Measurements from ENCODE around the gene ATXN1.

Gene ATXN1

DNA sequence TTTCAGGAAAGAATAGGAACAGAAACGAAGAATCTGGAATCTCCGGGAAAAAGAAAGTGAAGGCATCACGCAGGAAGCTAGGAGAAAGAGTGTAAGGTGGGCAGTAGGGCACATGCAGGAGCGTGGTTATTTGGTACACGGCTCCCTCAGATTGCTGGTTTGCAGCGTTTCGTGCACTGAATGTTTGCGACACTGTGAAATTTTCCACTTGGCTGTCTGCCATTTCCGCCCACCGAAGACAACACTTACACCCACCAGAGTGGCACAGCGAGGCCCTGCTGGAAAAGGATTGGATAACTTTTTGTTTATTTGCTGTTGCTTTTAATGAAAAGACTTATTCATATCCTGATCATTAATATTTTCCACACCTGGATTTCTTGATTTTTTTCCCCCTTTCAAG lies 274.6 kb downstream of the ATXN1 start:
- Histone ChIP-seq H3K79me2 (ENCODE audit: low read length) (no peaks in the 10 kb centered on the region), H3K4me2 (ENCODE audit: low read length) (no peak overlapping the region), H3K27ac (ENCODE audit: low read length) (no peak overlapping the region), H3K4me1 (ENCODE audit: low read length) (no peaks in the 10 kb centered on the region), H2AFZ (ENCODE audit: low read depth, low read length) (no peak overlapping the region), H3K36me3 (replicated peaks; ENCODE audit: low read depth, low read length) (no peaks in the 10 kb centered on the region), H4K20me1 (ENCODE audit: insufficient read depth, low read length) (no peaks in the 10 kb centered on the region), H3K4me3 (ENCODE audit: low read length) (no peak overlapping the region), H3K9me3 (ENCODE audit: insufficient read depth, low read length) (no peaks in the 10 kb centered on the region), H3K9ac (ENCODE audit: low read length) (no peak overlapping the region), H3K27me3 (ENCODE audit: low read depth, low read length) (peaks cover 36% of the 10 kb centered on the region)
- no peak for TF ChIP-seq EZH2phosphoT487 (IDR thresholded peaks at IDR 0.05; ENCODE audit: low read depth)
- TF ChIP-seq, protein P1, sequence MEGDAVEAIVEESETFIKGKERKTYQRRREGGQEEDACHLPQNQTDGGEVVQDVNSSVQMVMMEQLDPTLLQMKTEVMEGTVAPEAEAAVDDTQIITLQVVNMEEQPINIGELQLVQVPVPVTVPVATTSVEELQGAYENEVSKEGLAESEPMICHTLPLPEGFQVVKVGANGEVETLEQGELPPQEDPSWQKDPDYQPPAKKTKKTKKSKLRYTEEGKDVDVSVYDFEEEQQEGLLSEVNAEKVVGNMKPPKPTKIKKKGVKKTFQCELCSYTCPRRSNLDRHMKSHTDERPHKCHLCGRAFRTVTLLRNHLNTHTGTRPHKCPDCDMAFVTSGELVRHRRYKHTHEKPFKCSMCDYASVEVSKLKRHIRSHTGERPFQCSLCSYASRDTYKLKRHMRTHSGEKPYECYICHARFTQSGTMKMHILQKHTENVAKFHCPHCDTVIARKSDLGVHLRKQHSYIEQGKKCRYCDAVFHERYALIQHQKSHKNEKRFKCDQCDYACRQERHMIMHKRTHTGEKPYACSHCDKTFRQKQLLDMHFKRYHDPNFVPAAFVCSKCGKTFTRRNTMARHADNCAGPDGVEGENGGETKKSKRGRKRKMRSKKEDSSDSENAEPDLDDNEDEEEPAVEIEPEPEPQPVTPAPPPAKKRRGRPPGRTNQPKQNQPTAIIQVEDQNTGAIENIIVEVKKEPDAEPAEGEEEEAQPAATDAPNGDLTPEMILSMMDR (IDR thresholded peaks at IDR 0.05; ENCODE audit: low read depth, low read length), result no peak

DNA sequence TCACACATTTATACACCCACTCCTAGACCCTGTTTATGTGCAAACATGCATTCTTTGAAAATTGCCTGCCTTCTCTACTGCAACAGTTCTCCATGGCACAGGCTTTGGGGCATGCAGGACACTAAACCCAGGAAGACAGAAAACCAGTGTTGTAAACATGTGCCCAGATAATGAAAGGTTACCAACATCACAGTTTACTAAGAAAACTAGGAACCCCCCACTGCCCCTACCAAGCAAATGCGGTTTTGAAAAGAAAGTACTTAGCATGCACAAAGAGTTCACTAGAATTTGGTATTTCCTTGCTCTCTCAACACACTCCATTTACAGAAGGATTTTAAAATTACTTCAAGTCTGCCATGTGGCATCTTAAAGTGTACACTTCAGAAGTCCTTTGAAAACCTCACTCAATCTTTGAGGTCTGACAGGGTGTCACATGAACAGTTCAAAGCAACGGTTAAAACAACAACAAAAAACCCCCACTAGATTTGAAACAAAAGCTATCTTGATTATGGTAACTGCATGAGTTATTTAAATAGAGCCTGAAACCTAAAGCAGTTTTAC lies 277.9 kb downstream of the ATXN1 start:
- no peak for TF ChIP-seq EZH2phosphoT487 (IDR thresholded peaks at IDR 0.05; ENCODE audit: low read depth)
- TF ChIP-seq, protein P1 (IDR thresholded peaks at IDR 0.05; ENCODE audit: low read depth, low read length), result no peak
- no peak overlapping the region for H3K27ac ChIP-seq (ENCODE audit: low read length)
- H2AFZ ChIP-seq (ENCODE audit: low read depth, low read length), result no peak overlapping the region
- no peaks in the 10 kb centered on the region for H3K4me1 ChIP-seq (ENCODE audit: low read length)
- H3K4me2 ChIP-seq (ENCODE audit: low read length), result no peak overlapping the region
- H3K36me3 ChIP-seq (replicated peaks; ENCODE audit: low read depth, low read length), result no peaks in the 10 kb centered on the region
- peaks cover 35% of the 10 kb centered on the region for H3K27me3 ChIP-seq (ENCODE audit: low read depth, low read length)
- no peak overlapping the region for H3K9ac ChIP-seq (ENCODE audit: low read length)
- no peaks in the 10 kb centered on the region for H3K79me2 ChIP-seq (ENCODE audit: low read length)
- H4K20me1 ChIP-seq (ENCODE audit: insufficient read depth, low read length), result no peaks in the 10 kb centered on the region
- H3K4me3 ChIP-seq (ENCODE audit: low read length), result no peak overlapping the region
- H3K9me3 ChIP-seq (ENCODE audit: insufficient read depth, low read length), result no peaks in the 10 kb centered on the region

DNA sequence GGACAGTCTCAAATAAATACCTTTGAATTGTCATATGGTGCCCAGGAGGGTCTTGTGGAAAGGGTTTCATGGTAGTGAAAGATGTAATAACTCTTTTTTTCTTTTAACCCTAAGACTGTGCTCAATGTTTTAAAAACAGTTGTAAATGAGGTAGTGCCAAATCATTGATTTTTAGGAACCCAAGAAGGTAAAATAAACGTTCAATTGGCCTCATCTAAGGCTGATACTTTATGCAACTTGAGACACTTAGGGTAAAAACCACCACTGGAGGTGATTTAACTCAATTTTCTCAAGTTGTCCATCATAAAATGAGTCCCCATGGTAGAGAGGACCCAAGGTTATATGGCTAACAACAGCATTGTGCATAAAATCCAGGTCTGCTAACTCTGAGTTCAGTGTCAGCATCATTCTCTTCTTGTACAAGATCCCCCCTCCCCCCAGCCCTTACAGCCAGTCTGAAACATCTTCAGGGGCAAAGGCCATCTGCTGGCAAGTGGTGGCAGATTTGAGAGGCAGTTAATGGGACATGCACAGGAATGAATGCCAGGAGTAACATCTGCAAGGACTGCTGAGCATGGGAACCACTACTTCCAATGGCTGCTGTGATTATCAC lies 278.5 kb downstream of the ATXN1 start:
- Histone ChIP-seq H3K9ac (ENCODE audit: low read length) (no peak overlapping the region), H3K27me3 (ENCODE audit: low read depth, low read length) (peaks cover 37% of the 10 kb centered on the region), H3K4me3 (ENCODE audit: low read length) (no peak overlapping the region), H3K36me3 (replicated peaks; ENCODE audit: low read depth, low read length) (no peaks in the 10 kb centered on the region), H3K9me3 (ENCODE audit: insufficient read depth, low read length) (no peaks in the 10 kb centered on the region), H4K20me1 (ENCODE audit: insufficient read depth, low read length) (no peaks in the 10 kb centered on the region), H3K27ac (ENCODE audit: low read length) (no peak overlapping the region), H3K79me2 (ENCODE audit: low read length) (no peaks in the 10 kb centered on the region), H3K4me2 (ENCODE audit: low read length) (no peak overlapping the region), H2AFZ (ENCODE audit: low read depth, low read length) (no peak overlapping the region), H3K4me1 (ENCODE audit: low read length) (no peaks in the 10 kb centered on the region)
- no peak for TF ChIP-seq EZH2phosphoT487 (IDR thresholded peaks at IDR 0.05; ENCODE audit: low read depth)
- TF ChIP-seq, protein P1 (IDR thresholded peaks at IDR 0.05; ENCODE audit: low read depth, low read length), result no peak

DNA sequence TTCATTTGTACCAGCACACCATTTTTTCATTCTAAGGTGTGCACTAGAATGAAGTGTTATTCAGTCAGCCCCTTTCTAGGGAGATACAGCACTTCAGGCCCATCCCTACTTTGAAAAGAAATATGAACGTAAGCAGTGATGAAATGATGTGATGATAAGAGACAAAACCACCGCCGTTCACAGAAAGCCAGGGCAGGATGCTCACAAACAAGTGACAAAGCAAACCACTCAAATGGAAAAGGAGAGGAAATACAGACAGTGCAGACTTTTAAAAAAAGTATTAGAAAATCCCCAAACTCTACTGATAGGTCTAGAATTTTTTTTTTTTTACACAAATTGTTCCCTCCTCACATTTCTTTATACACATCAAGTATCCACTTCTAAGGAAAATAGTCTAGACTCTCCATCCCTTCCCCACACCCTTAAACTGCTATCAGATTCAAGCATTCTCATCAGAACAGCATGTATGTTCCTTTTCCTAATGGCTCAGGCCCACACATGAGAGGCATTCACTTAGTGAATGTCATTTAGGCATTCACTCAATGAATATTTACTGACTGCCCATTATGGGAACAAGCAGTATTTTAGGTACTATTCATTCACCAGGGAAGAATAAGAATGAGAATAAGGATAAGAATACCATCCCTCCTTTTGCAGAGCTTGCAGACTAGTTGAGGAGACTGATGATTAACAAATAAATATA lies 279.4 kb downstream of the ATXN1 start:
- no peak overlapping the region for H2AFZ ChIP-seq (ENCODE audit: low read depth, low read length)
- no peaks in the 10 kb centered on the region for H4K20me1 ChIP-seq (ENCODE audit: insufficient read depth, low read length)
- TF ChIP-seq, protein P1 (IDR thresholded peaks at IDR 0.05; ENCODE audit: low read depth, low read length), result no peak
- H3K4me2 ChIP-seq (ENCODE audit: low read length), result no peak overlapping the region
- H3K27me3 ChIP-seq (ENCODE audit: low read depth, low read length), result peaks cover 30% of the 10 kb centered on the region
- no peaks in the 10 kb centered on the region for H3K4me1 ChIP-seq (ENCODE audit: low read length)
- no peaks in the 10 kb centered on the region for H3K79me2 ChIP-seq (ENCODE audit: low read length)
- H3K9ac ChIP-seq (ENCODE audit: low read length), result no peak overlapping the region
- no peak overlapping the region for H3K27ac ChIP-seq (ENCODE audit: low read length)
- H3K9me3 ChIP-seq (ENCODE audit: insufficient read depth, low read length), result no peaks in the 10 kb centered on the region
- no peaks in the 10 kb centered on the region for H3K36me3 ChIP-seq (replicated peaks; ENCODE audit: low read depth, low read length)
- H3K4me3 ChIP-seq (ENCODE audit: low read length), result no peak overlapping the region
